HCEC 1CT (cell line): ENCODE measurements around the gene F5.

Source experiments
- DNase-seq: peaks from one replicate; pipeline ENCODE4 v3.0.0-alpha.2; 2017

Gene F5

GRCh38 chr1:169586395-169587255 lies at the start of gene F5:
TSS of gene F5 (minus strand) at chr1:169586481. CDS start at chr1:169586386, 95 bp downstream.
- DNase-seq, result peak; percentile 63

GRCh38 chr1:169634877-169635276 lies 48.6 kb upstream of the F5 start:
- DNase-seq, result no peak

GRCh38 chr1:169634145-169634544 lies 47.9 kb upstream of the F5 start:
- no peak for DNase-seq

GRCh38 chr1:169631249-169631648 lies 45.0 kb upstream of the F5 start:
- DNase-seq, result no peak

- no peak for DNase-seq
Measured at GRCh38 chr1:169630006-169630405, 43.7 kb upstream of the F5 start, which contains the start of gene SELP. TSS of gene SELP (minus strand) at chr1:169630124. CDS start at chr1:169630074, 50 bp downstream.

GRCh38 chr1:169624912-169625311 lies 38.6 kb upstream of the F5 start:
- DNase-seq, result no peak

- no peak for DNase-seq
Measured at GRCh38 chr1:169624122-169624521, 37.8 kb upstream of the F5 start.

- DNase-seq, result no peak
Measured at GRCh38 chr1:169623132-169623926, 37.0 kb upstream of the F5 start.

GRCh38 chr1:169620565-169620964 lies 34.3 kb upstream of the F5 start:
- DNase-seq, result no peak

- DNase-seq, result no peak
Measured at GRCh38 chr1:169618367-169618766, 32.1 kb upstream of the F5 start.

- no peak for DNase-seq
Measured at GRCh38 chr1:169615803-169616202, 29.5 kb upstream of the F5 start.

- no peak for DNase-seq
Measured at GRCh38 chr1:169610858-169611257, 24.6 kb upstream of the F5 start.

GRCh38 chr1:169610108-169610507 lies 23.8 kb upstream of the F5 start:
- no peak for DNase-seq

- no peak for DNase-seq
Measured at GRCh38 chr1:169608226-169608625, 21.9 kb upstream of the F5 start.

GRCh38 chr1:169604781-169605560 lies 18.7 kb upstream of the F5 start:
- DNase-seq, result no peak

GRCh38 chr1:169601096-169601881 lies 15.0 kb upstream of the F5 start:
- DNase-seq, result peak; percentile 17

- DNase-seq, result no peak
Measured at GRCh38 chr1:169595764-169596711, 9.8 kb upstream of the F5 start.

GRCh38 chr1:169594391-169594790 lies 8.1 kb upstream of the F5 start:
- no peak for DNase-seq

GRCh38 chr1:169590932-169591331 lies 4.7 kb upstream of the F5 start:
- DNase-seq, result no peak

- DNase-seq, result no peak
Measured at GRCh38 chr1:169588785-169589485, 2.7 kb upstream of the F5 start.
